ENCODE data around the gene LRRC17.

The LRRC17 gene

DNA sequence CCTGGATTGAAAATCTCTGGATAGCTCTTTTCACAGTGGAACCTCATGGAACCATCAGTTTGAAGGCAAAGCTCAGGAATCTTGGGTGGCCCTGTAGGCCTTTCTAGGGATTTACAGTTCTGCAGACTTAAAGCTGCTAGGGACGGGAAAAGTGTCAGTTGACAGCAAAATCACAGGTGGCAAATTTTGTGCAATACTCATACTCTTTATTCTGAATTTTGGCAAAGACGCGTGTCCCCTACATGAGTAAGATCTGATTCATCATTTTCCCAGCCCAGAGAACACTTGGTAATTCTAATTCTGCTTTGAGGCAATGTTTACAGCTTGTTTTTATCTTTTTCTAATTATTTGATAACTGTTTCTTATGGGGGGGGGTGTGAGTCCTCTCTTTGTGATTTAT lies 3.6 kb downstream of the LRRC17 start:
- DNase-seq (ENCODE audit: low read depth) = peak; percentile 68
- no peak overlapping the region for H3K4me3 ChIP-seq (ENCODE audit: low read depth, low read length)
- peak; percentile 8 for TF ChIP-seq CTCF (conservative IDR thresholded peaks at IDR 0.05; ENCODE audit: low read depth, low read length)

DNA sequence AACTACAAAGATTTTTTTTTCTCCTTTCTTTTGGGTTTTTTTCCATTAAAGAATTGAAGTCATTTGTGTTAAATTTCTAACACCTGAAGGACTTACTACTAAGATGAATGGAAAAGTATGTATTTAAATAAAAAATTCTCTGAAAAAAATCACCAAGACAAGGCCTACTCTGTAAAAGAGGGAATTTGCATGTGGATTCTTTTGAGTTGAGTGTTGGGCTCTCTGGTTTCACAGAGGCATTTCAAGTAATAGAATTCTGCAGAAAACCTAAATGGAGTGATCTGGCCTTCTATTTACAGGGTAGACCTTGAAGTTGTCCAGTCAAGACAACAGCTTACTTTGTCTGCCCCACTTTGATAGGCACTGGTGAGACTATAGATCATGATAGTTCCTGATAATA lies 4.1 kb downstream of the LRRC17 start:
- peak; percentile 70 for DNase-seq (ENCODE audit: low read depth)
- TF ChIP-seq CTCF (conservative IDR thresholded peaks at IDR 0.05; ENCODE audit: low read depth, low read length) = no peak
- no peak overlapping the region for H3K4me3 ChIP-seq (ENCODE audit: low read depth, low read length)

- DNase-seq (ENCODE audit: low read depth) = no peak
- H3K4me3 ChIP-seq (ENCODE audit: low read depth, low read length) = no peak overlapping the region
- no peak for TF ChIP-seq CTCF (conservative IDR thresholded peaks at IDR 0.05; ENCODE audit: low read depth, low read length)
Observed at GRCh38 chr7:102917436-102918353, 4.9 kb downstream of the LRRC17 start.

DNA sequence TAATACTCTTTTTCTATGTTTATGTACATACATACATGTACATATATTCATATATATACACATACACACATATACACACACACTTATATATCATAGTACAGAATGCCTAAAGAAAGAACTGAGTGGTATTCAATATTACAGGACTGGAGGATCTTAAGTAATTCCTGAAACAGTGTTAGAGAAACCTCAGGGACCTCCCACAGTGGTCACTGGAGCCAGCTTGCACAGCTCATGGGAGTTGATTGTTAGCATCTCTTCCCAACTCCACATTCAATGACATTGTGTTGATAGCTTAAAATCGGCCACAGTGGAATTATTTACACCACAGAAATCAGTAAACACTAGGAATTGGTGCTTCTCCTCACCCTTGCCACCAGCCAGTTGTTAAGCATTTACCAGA lies 6.0 kb downstream of the LRRC17 start:
- no peak for TF ChIP-seq CTCF (conservative IDR thresholded peaks at IDR 0.05; ENCODE audit: low read depth, low read length)
- DNase-seq (ENCODE audit: low read depth) = peak; percentile 58
- no peak overlapping the region for H3K4me3 ChIP-seq (ENCODE audit: low read depth, low read length)

DNA sequence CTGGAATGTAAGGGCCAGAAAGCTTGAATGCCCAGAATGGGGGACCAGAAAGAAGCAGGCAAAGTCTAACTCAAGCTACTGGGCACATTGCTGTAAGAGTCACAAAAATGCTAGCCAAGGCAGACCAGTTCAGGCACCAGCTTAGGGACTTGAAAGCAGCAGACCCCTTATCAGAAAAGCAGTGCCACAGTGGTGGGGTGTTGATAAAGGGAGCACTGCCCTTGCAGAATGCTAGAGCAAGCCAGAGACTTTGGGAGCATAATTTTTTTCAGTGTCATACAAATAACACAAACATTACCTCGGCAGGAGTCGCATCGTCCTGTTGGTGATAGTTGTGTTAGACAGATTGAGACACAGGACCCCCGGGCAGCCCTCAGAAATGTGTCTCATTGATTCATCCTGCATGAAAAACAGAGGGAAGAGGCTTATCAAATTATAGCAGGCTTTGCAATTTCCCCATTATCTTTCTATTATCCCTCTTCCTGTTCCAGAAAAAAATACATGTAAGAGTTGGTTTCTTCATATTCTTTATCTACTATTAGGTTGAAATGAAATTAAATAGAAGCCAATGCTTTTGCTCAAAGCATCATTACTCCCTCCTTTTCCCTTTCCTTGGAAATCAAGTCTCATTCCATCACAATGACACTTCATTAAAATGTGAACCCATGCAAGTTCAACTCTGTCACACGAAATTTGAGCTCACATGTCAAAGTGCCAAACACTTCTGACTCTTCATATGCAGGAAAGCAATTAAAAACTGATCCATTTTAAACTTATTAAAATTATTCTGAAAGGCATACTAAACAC lies 13.4 kb downstream of the LRRC17 start:
- DNase-seq (ENCODE audit: low read depth) = no peak
- no peak for TF ChIP-seq CTCF (conservative IDR thresholded peaks at IDR 0.05; ENCODE audit: low read depth, low read length)
- H3K4me3 ChIP-seq (ENCODE audit: low read depth, low read length) = no peak overlapping the region

GRCh38 chr7:102926783-102927140 lies 14.0 kb downstream of the LRRC17 start:
- no peak overlapping the region for H3K4me3 ChIP-seq (ENCODE audit: low read depth, low read length)
- no peak for TF ChIP-seq CTCF (conservative IDR thresholded peaks at IDR 0.05; ENCODE audit: low read depth, low read length)
- DNase-seq (ENCODE audit: low read depth) = no peak
